Fibroblast of lung (primary cell): ENCODE data around the gene TBCA. TPM values are rescaled to one million over a fixed set of nuclear protein-coding genes. Genes with fewer than 3 reads are reported as not detected.

Experiments
- DNase-seq, 2 donors: peaks; one replicate each; pipeline versions ENCODE4 v3.0.0 to v3.0.0-alpha.2; 2010; ENCODE audit warnings: low read depth in 2 of 2
- H2AFZ ChIP-seq: 2 replicates; pipeline ENCODE4 v1.5.1; 2012; ENCODE audit warnings: low read length, control low read depth, inconsistent platforms
- H3K27ac ChIP-seq: 2 replicates; pipeline ENCODE4 v1.5.1; 2011; ENCODE audit warnings: low read length, control low read depth; ENCODE audit not compliant: insufficient read depth
- H3K27me3 ChIP-seq: 2 replicates; pipeline ENCODE4 v1.5.1; 2011; ENCODE audit warnings: mild to moderate bottlenecking, low read length; ENCODE audit not compliant: control insufficient read depth, insufficient read depth
- H3K36me3 ChIP-seq: 2 replicates; pipeline ENCODE4 v1.5.1; 2011; ENCODE audit warnings: low read length; ENCODE audit not compliant: control insufficient read depth, insufficient read depth
- H3K4me1 ChIP-seq: 2 replicates; pipeline ENCODE4 v1.5.1; 2011; ENCODE audit warnings: low read length; ENCODE audit not compliant: control insufficient read depth, insufficient read depth; ENCODE audit errors: extremely low read depth
- H3K4me2 ChIP-seq: 2 replicates; pipeline ENCODE4 v1.5.1; 2011; ENCODE audit warnings: low read length, control low read depth; ENCODE audit not compliant: insufficient read depth; ENCODE audit errors: extremely low read depth
- H3K4me3 ChIP-seq, 4 experiments: fragments of 200-600 bp in 1 of 4; sonication (generic) in 1 of 4; replicated peaks in 1 of 4; 2 replicates each; pipeline ENCODE4 v1.5.1; 2011 to 2016; ENCODE audit warnings: low read length in 4 of 4, low read depth in 3 of 4, mild to moderate bottlenecking in 3 of 4, control low read depth in 2 of 4, inconsistent platforms in 1 of 4, mixed read lengths in 1 of 4; ENCODE audit not compliant: insufficient read depth in 1 of 4; ENCODE audit errors: control extremely low read depth in 1 of 4
- H3K79me2 ChIP-seq: 2 replicates; pipeline ENCODE4 v1.5.1; 2012; ENCODE audit warnings: mild to moderate bottlenecking, low read length, inconsistent platforms; ENCODE audit not compliant: control insufficient read depth, insufficient read depth
- H3K9ac ChIP-seq: 2 replicates; pipeline ENCODE4 v1.5.1; 2011; ENCODE audit warnings: mild to moderate bottlenecking, low read length, control low read depth; ENCODE audit not compliant: insufficient read depth
- H3K9me3 ChIP-seq: 2 replicates; pipeline ENCODE4 v1.5.1; 2012; ENCODE audit warnings: low read depth, low read length; ENCODE audit not compliant: control insufficient read depth, insufficient read depth
- H4K20me1 ChIP-seq: 2 replicates; pipeline ENCODE4 v1.5.1; 2011; ENCODE audit warnings: low read length; ENCODE audit not compliant: control insufficient read depth, insufficient read depth; ENCODE audit errors: extremely low read depth
- EZH2 ChIP-seq: IDR thresholded peaks from 2 replicates; pipeline ENCODE4 v1.5.1; 2012; ENCODE audit warnings: low read length, control low read depth, mild to moderate bottlenecking; ENCODE audit errors: missing control alignments
- polyA plus RNA-seq, 2 donors: library from polyadenylated mRNA; depleted of rRNA in 1 of 2; stranded (reverse) in 1 of 2; unstranded in 1 of 2; fragments of >200 nt; gene quantifications; 2 replicates each; pipeline ENCODE4 v1.2.1, GENCODE V29; 2011 to 2012; ENCODE audit warnings: missing spikeins in 1 of 2
- total RNA-seq: library from RNA; depleted of rRNA; stranded (reverse); fragments of >200 nt; gene quantifications from 2 replicates; pipeline ENCODE4 v1.2.1, GENCODE V29; 2014
- TF ChIP-seq, protein P1 (sequence below), 2 donors: IDR thresholded peaks in 1 of 2; conservative IDR thresholded peaks in 1 of 2; 1 replicate in 1 of 2; 2 replicates in 1 of 2; pipeline ENCODE4 v1.5.1; 2011 to 2012; ENCODE audit warnings: low read length in 2 of 2, control low read depth in 1 of 2, inconsistent platforms in 1 of 2, low read depth in 1 of 2, mild to moderate bottlenecking in 1 of 2

TBCA gene
- total and polyA plus RNA-seq, 2 donors (not counting 1 experiment from before 2014, with no cell fraction given): 125 to 238 TPM

DNA sequence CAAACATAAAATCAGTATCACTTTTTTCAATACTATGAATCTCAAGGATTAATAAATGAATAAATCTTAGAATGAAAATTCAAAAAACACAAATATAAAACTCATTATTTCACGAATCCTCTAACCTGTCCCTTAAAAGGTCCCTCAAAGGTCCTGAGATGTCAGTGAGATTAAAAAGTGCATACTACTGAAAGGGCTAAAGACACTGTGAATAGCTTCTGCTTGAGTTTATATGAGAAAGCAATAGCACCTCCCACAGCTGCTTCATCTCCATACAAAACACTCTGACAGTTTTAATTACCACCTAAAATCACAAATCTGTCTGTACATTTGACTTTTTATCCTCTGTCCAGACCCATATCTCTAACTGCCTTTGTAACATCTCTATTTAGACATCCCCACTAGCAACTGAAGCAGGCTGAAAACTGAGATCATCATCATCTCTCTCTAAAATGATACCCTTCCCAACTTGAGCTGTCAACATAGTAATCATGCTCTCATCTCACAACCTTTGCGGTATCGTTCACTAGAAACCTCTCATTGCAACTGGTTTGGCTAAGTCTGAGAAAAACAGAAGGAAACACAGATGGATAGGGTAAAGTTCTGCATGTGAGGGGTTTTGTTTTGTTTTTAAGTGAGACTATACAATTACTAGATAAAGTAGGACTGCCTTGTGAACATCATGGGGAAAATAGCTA lies 56.3 kb downstream of the TBCA start:
- H3K9me3 ChIP-seq: no peaks in the 10 kb centered on the region
- H3K27ac ChIP-seq: no peak overlapping the region
- no peak overlapping the region for H3K4me3 ChIP-seq
- TF ChIP-seq, protein P1, sequence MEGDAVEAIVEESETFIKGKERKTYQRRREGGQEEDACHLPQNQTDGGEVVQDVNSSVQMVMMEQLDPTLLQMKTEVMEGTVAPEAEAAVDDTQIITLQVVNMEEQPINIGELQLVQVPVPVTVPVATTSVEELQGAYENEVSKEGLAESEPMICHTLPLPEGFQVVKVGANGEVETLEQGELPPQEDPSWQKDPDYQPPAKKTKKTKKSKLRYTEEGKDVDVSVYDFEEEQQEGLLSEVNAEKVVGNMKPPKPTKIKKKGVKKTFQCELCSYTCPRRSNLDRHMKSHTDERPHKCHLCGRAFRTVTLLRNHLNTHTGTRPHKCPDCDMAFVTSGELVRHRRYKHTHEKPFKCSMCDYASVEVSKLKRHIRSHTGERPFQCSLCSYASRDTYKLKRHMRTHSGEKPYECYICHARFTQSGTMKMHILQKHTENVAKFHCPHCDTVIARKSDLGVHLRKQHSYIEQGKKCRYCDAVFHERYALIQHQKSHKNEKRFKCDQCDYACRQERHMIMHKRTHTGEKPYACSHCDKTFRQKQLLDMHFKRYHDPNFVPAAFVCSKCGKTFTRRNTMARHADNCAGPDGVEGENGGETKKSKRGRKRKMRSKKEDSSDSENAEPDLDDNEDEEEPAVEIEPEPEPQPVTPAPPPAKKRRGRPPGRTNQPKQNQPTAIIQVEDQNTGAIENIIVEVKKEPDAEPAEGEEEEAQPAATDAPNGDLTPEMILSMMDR (conservative IDR thresholded peaks at IDR 0.05 in 1 of 2, IDR thresholded peaks at IDR 0.05 in 1 of 2; ENCODE audit: low read depth in 1 of 2, low read length in 2 of 2): no peak
- TF ChIP-seq EZH2: no peak
- H3K9ac ChIP-seq: no peak overlapping the region
- no peak for DNase-seq
- H2AFZ ChIP-seq: no peak overlapping the region
- no peak overlapping the region for H3K4me2 ChIP-seq
- no peaks in the 10 kb centered on the region for H4K20me1 ChIP-seq
- H3K4me1 ChIP-seq: no peaks in the 10 kb centered on the region
- H3K27me3 ChIP-seq: no peaks in the 10 kb centered on the region
- peaks cover 19% of the 10 kb centered on the region for H3K79me2 ChIP-seq
- H3K36me3 ChIP-seq: no peaks in the 10 kb centered on the region

DNA sequence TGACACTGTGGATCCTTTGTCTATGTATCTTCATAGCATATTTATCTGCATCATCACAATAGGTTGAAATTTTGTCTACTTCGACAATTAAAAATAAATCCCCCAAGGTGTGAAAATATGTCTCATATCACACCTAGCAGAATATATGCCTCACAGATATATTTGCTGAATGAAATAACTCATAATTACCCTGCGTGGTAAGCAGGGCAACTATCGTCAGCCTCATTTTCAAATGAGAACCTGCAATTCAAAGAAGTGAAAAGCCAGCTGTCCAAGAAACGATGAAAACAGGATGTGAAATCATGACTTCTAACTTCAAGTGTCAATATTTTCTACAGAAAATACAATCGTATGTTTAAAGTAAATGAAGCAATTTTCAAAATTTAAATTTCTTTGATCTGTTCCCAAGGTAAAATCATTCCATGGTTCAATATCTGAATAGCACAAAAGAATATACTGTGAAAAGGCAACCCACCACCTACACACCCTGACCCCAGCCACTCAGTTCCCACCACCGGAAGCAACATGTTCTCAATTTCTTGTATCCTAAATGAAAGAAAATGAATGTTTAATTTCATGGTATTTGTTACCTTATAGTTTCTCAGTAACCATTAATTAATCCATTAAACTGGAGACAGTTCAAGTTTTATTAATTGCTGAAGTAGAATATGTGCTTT lies 57.1 kb downstream of the TBCA start:
- Histone ChIP-seq H2AFZ (no peak overlapping the region), H4K20me1 (no peaks in the 10 kb centered on the region), H3K9ac (no peak overlapping the region), H3K36me3 (no peaks in the 10 kb centered on the region), H3K4me1 (no peaks in the 10 kb centered on the region), H3K9me3 (no peaks in the 10 kb centered on the region), H3K27ac (no peak overlapping the region), H3K79me2 (peaks cover 19% of the 10 kb centered on the region), H3K4me3 (no peak overlapping the region), H3K27me3 (no peaks in the 10 kb centered on the region), H3K4me2 (no peak overlapping the region)
- no peak for TF ChIP-seq EZH2
- TF ChIP-seq, protein P1 (conservative IDR thresholded peaks at IDR 0.05 in 1 of 2, IDR thresholded peaks at IDR 0.05 in 1 of 2; ENCODE audit: low read depth in 1 of 2, low read length in 2 of 2): no peak
- no peak for DNase-seq

- H3K27me3 ChIP-seq: no peaks in the 10 kb centered on the region
- TF ChIP-seq, protein P1 (conservative IDR thresholded peaks at IDR 0.05 in 1 of 2, IDR thresholded peaks at IDR 0.05 in 1 of 2; ENCODE audit: low read depth in 1 of 2, low read length in 2 of 2): no peak
- no peak for TF ChIP-seq EZH2
- no peak overlapping the region for H2AFZ ChIP-seq
- H3K9me3 ChIP-seq: no peaks in the 10 kb centered on the region
- no peaks in the 10 kb centered on the region for H4K20me1 ChIP-seq
- H3K79me2 ChIP-seq: peaks cover 4% of the 10 kb centered on the region
- no peaks in the 10 kb centered on the region for H3K36me3 ChIP-seq
- no peak overlapping the region for H3K4me2 ChIP-seq
- no peaks in the 10 kb centered on the region for H3K4me1 ChIP-seq
- H3K4me3 ChIP-seq: no peak overlapping the region
- H3K27ac ChIP-seq: no peak overlapping the region
- DNase-seq: peak in 1 of 2 donors; percentile 21
- H3K9ac ChIP-seq: no peak overlapping the region
These were observed 66.0 kb downstream of the TBCA start for GRCh38 chr5:77709993-77710685.
